HG03558 (cell line): ENCODE data around the gene VPS33B.

Experiments
- ATAC-seq: cut with Tn5 transposase; IDR thresholded peaks from one replicate; pipeline ENCODE4 v1.9.1; 2021; ENCODE audit warnings: moderate number of reproducible peaks; ENCODE audit not compliant: unreplicated experiment; ENCODE audit errors: extremely low read depth

The VPS33B gene

DNA sequence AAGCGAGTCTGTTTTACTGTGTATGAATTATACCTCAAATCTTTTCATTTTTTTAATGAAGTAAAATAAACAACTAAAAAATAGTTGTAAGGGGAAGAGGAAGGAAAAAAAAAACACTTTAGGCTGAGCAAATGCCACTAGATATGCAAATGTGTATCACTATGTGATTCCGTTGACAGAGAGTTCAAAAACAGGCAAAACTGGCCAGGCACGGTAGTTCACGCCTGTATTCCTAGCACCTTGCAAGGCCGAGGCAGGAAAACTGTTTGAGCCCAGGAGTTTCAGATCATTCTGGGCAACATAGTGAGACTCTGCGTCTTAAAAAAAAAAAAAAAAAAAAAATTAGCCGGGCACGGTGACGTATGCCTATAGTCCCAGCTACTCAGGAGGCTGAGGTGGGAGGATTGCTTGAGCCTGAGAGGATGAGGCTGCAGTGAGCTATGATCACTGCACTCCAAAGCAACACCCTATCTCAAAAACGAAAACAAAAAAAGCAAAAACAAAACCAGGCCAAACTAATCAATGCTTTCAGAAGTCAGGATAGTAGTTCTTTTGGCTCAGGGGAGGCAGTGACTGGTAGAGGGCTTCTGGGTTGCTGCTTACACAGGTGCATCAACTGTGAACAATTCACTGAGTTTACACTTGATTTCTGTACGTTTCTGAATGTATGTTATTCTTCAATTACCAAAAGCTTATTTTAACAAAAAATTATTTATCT, 35.4 kb downstream of the VPS33B start:
- peak; percentile 38 for ATAC-seq

DNA sequence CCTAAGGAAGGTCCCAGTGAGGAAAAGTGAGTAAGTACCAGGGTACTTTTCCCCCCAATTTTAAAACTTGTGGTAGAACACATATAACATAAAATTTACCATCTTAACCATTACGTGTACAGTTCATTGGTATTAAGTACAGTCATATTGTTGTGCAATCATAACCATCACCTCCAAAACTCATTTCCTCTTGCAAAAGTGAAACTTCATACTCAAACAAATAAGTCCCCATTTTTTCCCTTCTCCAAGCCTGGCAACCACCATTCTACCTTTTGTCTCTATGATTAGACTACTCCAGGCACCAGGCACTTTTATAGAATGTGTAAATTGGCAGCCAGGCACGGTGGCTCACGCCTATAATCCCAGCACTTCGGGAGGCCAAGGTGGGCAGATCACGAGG, 40.3 kb downstream of the VPS33B start:
- peak; percentile 17 for ATAC-seq

DNA sequence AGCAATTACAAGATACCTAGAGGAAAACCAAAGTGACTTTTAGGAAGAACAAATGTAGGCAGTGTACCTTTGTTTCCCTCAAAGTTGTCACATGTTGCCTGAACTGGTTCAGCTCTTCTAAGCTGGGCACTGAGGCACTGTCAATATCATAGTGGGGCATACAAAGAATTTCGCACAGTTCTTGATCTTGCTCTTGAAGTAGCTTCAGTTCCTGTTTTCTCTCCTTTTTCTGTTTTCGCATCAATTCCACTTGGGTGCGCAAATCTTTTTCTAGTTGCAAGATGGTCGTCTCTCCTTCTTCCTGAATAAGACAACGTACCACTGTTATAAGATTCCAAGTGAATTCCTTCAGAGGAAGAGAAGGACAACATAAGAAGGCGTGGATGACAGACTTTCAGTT, 40.7 kb downstream of the VPS33B start:
- ATAC-seq: peak; percentile 48

DNA sequence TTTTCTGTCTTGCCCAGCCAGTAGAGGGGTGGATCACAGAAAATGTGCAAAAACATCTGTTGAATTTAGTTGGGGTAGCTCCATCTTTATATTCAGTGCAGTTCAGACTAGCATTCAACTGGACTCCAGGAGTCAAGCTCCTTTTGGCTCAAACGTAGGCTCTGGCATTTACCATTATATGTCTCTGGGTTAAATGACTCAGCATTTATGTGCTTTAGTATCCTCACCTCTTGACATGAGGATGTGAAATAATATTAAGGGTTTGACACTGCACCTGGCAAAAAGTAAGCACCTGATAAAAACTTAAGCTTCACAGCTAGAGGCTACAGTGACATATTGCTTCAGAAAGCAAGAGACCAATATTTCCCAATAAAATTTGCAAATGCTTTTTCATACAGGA, 42.8 kb downstream of the VPS33B start:
- no peak for ATAC-seq

DNA sequence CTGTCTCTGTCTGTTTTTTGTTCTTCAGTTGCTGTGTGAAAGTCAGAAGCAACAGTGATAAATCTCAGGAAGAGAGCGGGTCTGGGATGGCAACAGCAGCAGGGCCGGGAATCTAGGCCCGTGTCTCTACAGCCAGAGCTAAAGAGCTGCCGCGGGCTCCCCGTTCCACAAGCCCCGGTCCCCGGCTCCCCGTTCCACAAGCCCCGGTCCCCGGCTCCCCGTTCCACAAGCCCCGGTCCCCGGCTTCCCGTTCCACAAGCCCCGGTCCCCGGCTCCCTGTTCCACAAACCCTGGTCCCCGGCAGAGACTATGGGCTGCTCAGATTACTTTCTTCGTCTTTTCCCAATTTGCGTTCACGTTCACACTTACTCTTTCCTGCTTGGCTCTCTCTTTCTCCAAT, 48.2 kb downstream of the VPS33B start:
- no peak for ATAC-seq

DNA sequence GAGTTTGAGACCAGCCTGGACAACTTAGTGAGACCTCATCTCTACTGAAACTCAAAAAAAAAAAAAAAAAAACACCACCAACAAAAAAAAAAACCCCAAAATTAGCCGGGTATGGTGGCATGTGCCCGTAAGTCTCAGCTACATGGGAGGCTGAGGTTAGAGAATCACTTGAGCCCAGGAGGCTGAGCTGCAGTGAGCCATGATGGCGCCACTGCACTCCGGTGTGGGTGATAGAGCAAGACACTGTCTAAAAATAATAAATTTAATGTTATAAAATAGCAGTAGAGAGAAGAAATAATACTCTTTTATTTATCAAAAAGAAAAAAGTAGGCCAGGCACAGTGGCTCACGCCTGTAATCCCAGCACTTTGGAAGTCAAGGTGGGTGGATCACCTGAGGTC, 50.3 kb downstream of the VPS33B start:
- ATAC-seq: no peak

DNA sequence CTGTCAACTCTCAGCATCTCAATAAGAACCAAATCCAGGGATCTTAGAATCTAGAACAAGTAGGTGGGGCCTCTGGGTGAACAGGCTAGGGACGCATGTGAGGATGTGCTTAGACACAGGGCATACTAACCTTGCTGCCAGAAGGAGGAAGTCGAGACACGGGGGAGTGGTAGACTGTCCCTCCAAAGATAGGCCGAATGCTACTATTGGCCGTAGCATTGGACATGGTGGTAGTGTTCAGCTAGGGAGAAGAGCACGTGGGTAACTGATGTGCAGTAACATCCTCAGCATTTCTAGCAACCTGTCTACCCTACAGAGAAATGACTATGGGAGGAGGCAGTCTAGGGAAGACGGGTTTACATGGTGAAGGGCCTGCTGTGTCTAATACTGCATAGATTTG, 52.1 kb downstream of the VPS33B start:
- ATAC-seq: no peak

DNA sequence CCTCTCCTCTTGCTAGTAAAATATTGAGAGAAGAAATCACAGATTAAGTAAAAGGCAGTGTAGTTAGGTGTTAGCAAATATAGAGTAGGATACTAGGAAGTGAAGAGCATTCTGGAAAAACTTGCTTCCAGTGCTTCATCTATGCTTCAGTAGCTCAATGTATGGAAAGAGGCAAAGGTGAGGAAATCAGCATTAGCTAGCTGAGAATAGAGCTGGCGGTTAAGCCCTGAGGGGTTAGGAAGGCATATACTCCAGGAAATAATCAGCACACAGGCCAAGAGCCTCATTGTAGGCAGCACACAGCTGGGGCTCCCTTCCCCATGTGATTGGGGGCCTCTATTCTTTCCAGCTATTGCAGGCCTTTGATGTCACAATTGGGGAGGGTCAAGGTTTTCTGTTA, 54.0 kb downstream of the VPS33B start:
- no peak for ATAC-seq

DNA sequence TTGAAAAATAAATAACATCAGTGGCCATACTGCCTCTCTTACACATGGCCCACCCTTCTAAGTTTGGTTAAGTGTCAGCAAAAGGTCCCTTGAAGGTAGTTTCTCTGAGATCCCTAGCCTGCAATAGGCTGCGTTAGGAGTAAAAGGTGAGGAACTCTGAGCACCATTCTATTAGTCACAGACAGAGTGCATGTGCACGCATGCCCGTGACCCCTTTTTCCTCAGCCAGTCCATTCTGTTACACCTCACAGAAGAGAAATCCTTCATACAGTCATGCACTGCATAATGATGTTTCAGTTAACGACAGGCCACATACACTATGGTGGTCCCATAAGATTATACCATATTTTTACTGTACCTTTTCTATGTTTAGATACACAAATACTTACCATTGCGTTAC, 55.2 kb downstream of the VPS33B start:
- no peak for ATAC-seq

DNA sequence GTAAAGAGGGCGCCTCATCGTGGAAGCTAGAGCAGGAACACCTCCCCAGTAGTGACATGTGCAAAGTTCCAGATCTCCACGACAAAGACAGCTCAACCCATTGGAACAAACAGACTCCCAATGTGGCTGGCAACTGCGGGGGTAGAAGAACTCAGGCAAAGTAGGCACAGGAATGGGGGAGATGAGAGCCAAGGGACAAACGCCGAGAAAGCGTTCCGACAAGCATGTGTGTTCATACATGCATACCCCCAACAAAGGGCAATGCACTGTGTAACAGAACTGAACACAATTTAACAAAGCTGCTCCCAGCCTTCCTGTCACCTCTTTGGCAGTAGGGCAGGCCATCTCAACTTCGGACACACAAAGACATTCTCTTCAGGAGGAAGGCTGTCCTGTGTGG, 56.1 kb downstream of the VPS33B start:
- ATAC-seq: no peak

DNA sequence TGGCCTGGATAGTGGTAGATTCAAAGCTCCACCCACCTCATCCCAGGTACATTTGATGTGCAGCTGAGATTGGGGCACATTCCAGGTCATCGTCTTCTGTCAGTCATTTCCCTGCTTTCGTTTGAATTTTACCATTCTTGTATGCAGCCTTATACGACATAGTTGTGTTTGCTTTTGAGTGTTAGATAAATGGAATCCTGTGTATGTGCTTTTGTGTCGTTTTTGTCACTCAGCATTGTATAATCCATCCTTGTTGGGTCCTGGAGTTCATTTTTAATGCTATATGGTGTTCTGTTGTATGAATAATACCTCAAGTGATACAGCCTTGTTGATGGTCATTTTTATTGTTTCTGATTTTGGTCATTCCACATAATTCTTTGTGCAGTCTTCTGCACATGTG, 60.4 kb downstream of the VPS33B start:
- ATAC-seq: no peak

DNA sequence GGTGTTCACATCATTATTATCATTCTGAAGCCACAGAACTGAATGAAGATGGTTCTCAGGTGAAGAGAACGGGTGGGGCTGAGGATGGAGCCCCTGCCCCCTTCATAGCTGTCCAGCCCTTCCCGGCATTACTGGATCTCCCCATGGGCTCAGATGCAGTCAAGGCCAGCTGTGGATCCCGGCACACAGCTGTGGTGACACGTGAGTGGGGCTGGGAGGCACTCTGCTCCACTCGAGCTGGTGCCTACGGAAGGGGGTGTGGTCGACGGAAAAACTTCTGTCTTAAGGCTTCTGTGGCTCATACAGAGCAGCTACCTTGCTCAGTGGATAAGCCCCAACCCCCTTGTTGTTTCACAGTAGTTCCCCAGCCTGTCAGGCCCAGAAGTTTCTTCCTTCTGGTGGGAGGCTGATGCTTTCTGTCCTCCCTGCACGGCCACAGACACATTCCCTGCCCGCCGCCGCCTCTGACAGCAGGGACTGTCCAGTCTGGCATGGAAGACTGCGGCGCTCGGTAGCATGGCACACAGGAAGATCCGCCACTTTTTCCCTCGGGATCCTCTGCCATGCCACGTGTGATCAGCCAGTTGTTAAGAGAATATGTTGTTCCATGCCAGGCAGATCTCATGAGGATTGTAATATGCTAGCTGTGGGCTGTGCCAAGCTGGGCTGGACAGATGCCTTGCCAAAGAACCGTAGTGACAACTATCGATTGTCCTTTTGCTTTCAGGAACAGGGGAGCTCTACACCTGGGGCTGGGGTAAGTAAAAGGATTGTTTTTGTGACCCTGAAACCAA, 61.9 kb downstream of the VPS33B start:
- ATAC-seq: no peak

DNA sequence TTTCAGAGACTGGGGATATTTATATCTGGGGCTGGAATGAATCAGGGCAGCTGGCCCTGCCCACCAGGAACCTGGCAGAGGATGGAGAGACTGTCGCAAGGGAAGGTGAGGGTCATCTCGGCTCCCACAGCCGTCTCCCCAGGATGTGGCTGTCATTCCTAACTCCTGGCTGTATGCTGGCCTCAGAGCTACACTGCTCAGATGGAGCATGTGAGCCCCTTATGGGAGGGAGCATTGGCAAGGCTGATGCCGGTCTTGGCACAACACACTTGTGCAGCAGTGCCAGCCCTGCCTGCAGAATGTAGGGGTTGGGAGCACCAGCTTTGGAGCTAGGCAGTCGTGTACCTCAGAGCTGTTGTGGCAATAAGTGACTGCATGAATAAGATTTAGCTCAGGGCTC, 62.5 kb downstream of the VPS33B start:
- no peak for ATAC-seq

DNA sequence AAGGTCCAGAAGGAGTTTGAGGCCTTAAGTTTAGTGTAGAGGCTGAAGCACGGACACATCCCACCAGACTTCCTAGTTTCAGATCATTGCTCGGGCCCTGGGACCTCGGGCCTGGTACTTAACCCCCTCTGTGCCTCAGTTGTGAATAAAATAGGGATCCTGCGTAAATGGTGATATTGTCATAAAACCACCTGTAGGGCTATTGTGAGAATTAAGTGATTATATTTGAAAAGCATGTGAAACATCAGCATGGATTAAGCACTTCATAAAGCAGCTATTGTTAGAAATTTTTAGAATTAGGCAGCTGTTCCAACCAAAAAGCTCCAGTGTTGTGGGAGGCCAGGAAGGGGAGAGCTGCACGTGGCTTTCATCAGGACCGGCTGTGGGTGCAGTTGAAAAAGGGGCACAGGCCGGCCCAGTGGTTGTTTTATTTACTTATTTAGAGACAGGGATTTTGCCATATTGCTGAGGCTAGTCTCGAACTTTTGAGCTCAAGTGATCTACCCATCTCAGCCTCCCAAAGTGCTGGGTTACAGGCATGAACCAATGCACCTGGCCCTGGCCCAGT, 63.3 kb downstream of the VPS33B start:
- ATAC-seq: no peak

DNA sequence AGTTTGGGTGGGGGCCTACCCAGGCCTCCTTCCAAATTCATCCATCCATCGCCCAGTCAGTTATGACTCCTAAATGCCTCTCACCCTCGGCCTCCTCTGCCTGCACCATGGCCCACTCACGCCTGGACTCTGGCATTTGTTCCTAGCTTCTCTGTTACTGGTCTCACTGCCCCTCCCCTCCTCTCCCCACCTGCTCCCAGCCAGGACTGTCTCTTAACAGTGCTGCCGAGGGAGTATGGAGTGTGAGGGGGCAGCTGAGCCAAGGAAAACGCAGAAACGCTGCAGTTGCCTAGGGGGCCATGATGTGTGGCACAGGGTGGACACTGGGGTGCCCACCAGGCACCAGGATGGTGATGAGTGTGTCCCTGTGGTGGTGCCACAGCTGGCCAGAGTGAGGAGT, 64.6 kb downstream of the VPS33B start:
- no peak for ATAC-seq

DNA sequence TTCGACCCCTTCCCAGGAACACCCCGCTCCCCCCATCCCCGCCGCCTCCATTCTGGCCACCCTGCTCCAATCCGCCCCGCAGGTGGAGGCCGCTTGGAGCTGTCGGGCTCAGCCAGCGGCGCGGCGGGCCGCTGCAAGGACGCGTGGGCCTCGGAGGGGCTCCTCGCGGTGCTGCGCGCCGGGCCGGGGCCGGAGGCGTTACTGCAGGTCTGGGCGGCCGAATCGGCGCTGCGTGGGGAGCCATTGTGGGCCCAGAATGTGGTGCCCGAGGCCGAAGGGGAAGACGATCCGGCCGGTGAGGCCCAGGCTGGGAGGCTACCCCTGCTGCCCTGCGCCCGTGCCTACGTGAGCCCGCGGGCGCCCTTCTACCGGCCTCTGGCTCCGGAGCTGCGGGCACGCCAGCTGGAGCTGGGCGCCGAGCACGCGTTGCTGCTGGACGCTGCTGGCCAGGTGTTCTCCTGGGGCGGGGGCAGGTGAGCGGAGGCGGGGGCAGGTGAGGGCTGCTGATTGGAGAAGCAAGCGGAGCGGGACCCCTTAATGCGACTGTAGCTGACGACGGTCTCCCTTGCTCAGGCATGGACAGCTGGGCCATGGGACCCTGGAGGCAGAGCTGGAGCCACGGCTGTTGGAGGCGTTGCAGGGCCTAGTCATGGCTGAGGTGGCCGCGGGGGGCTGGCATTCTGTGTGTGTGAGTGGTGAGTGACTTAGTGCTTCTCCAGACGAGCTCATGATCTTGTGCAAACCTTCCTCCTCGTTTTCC, 65.2 kb downstream of the VPS33B start:
- ATAC-seq: no peak

DNA sequence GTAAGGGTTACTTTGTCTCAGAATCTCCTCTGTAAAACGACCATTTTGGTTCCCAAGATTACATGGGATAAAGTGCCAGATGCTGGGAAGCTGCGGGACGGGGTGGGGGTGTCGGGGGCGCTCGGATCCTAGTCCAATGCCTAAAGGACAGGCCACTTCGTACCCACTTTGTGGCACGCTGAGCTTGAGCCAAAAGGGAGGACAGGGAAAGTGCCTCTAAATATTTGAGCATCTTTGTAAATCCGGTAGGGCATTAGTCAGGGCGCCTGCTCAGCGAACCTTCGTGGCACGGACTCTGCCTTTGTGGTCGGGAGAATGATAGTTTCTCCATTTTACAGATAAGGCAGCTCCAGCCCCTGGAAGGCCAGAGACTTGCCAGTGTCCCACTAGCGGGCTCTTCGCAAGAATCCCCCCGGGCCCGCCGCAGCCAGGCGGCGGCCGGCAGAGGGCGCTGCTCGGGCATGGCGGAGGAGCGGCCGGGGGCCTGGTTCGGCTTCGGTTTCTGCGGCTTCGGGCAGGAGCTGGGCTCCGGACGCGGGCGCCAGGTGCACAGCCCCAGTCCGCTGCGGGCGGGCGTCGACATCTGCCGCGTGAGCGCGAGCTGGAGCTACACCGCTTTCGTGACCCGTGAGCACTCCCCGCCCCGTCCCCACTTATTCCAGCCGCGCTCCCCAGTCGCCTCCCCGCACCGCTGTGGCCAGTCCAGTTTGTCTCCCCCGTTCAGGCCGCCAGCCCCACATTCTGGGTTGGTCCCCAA, 65.9 kb downstream of the VPS33B start:
- no peak for ATAC-seq

DNA sequence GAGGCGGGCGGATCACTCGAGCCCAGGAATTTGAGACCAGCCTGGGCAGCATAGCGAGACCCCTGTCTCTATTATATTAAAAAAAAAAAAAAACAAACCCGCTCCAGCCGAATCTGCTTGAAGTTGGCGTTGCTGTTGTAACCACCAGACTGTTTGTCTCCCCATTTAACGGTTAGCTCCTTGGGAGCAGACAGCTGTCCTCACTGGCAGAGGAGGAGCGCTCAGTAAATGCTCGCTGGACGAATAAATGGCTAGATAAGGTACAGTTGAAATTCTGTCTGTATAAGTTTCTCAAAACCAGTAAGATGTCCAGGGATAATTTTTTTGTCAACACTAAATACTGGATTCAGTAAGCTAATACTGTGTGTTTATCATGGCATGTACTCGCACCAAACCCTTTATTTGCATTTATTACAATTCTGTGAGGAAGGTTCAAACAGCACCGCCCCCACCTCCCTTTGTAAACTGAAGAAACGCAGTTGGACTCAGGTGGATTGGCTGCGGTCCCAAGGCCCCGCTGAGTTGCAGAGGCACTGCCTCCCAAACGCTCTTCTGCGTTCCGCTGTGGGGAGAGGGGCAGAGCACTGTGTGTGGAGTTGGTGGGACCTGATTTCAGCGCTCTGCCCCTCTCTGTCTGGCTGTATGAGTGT, 66.6 kb downstream of the VPS33B start:
- ATAC-seq: no peak

DNA sequence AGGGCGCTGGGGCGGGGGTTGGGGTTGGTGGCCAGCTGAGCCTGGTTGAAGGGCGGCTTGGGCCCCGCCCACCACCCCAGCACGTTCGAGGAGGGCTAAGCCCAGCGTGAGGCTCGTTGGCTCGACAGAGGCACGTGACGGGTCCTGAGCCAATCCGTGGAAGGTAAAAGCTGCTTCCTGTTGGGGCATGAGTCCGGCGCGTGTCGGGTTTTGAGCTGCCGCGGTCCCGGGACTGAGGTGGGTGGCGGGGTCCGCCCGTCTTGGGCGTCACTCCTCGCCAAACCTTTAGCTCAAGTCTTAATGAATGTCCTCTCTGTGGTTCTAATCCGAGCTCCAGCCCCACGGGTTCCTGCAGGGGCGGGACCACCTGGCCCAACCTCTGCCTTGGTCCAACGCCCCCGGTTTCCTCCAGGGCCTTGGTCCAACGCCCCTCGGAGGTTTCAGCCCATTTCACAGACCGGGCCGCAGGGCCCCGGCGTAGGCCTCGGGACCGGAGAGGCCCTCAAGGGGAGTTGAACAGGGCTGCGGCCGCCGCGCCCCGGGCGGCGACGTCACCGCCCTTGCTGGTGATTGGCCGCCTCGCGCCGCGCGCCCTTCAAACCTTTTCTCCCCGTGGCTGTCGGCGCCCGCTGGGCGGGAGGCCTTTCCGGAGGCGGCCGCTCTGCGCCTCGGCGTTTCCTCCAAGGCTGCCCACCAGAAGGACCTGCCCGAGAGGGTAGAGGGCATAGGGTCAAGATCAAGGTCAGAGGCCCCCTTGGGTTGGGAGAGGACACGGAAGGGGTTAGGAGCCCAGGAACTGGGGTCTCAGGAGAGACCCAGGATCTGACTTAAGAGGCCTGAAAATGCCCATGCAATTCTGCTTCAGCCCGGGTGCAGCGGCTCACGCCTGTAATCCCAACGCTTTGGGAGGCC, 67.4 kb downstream of the VPS33B start, which contains the start of gene RCCD1:
Gene RCCD1, plus strand, starts transcription at position 173 of the 912 bp plus-strand sequence. CDS start 1,851 bp downstream, outside the sequence.
- peak; percentile 80 for ATAC-seq
